ENCODE data around the gene ZFAND6. TPM values are rescaled to one million over a fixed set of nuclear protein-coding genes. Genes with fewer than 3 reads are reported as not detected.

ZFAND6 gene
- total RNA-seq, 1 experiment from 2014 or later: 41.4 TPM

DNA sequence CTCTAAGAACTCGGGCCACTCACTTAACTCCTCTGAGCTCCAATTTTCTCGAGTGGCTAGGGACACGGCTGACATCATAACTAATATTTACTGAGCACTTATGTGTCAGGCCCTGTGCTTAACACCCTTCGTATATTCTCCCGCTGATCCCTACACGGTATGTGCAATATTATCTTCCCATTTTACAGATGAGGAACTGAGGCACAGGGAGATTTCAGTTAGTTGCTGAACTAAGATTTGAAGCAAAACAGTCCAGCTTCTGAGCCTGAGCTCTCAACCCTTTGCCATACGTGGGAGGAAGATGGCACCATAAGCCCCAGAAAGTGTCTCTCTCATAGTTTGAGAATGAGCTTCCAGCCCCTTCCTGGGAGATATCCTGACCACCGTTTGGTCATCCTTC lies 112.9 kb downstream of the ZFAND6 start:
- BruUV-seq (replicated peaks): no TSS peak
- ChIA-PET CTCF (no interaction called here), POLR2A (ENCODE audit: low non-redundant PET) (no interaction called here)
- TF ChIP-seq CTCF (conservative IDR thresholded peaks at IDR 0.05; ENCODE audit: low read depth, low read length) (no peak), EZH2 (IDR thresholded peaks at IDR 0.05; ENCODE audit: borderline replicate concordance, low read depth, low read length, poor library complexity, severe bottlenecking) (no peak)
- intact Hi-C loops (cut with micrococcal nuclease; ENCODE audit: unreplicated experiment): loop anchor here (2.0 to 10.0 kb wide), 2 partner anchors 178 to 276 kb away; partner anchors contain the start of gene MTHFS
- Histone ChIP-seq H3K9me3 (ENCODE audit: low read depth, low read length, poor library complexity, severe bottlenecking) (no peaks in the 10 kb centered on the region), H3K36me3 (ENCODE audit: insufficient read depth, low read length, poor library complexity, severe bottlenecking) (no peaks in the 10 kb centered on the region), H3K4me3 (ENCODE audit: low read depth, low read length, poor library complexity, severe bottlenecking) (no peak overlapping the region), H3K27ac (ENCODE audit: low read depth, low read length, poor library complexity, severe bottlenecking) (no peak overlapping the region), H3K4me1 (ENCODE audit: insufficient read depth, low read length, poor library complexity, severe bottlenecking) (no peaks in the 10 kb centered on the region), H3K27me3 (replicated peaks; ENCODE audit: insufficient read depth, low read depth, low read length, poor library complexity) (no peaks in the 10 kb centered on the region)
- no peak for DNase-seq (ENCODE audit: low spot score)

- no peaks in the 10 kb centered on the region for H3K27me3 ChIP-seq (replicated peaks; ENCODE audit: insufficient read depth, low read depth, low read length, poor library complexity)
- no TSS peak for BruUV-seq (replicated peaks)
- TF ChIP-seq EZH2 (IDR thresholded peaks at IDR 0.05; ENCODE audit: borderline replicate concordance, low read depth, low read length, poor library complexity, severe bottlenecking): no peak
- peak; percentile 79 for TF ChIP-seq CTCF (conservative IDR thresholded peaks at IDR 0.05; ENCODE audit: low read depth, low read length)
- intact Hi-C loops (cut with micrococcal nuclease; ENCODE audit: unreplicated experiment): loop anchor here (2.0 to 10.0 kb wide), 2 partner anchors 178 to 276 kb away; partner anchors contain the start of gene MTHFS
- POLR2A ChIA-PET (ENCODE audit: low non-redundant PET): no interaction called here
- no peak overlapping the region for H3K27ac ChIP-seq (ENCODE audit: low read depth, low read length, poor library complexity, severe bottlenecking)
- H3K9me3 ChIP-seq (ENCODE audit: low read depth, low read length, poor library complexity, severe bottlenecking): no peaks in the 10 kb centered on the region
- H3K4me1 ChIP-seq (ENCODE audit: insufficient read depth, low read length, poor library complexity, severe bottlenecking): no peaks in the 10 kb centered on the region
- CTCF ChIA-PET: interaction anchor here (0.8 kb wide), 1 partner anchor 114 kb away, joined by 3 read pairs; no protein-coding TSS in a partner anchor
- no peak overlapping the region for H3K4me3 ChIP-seq (ENCODE audit: low read depth, low read length, poor library complexity, severe bottlenecking)
- DNase-seq (ENCODE audit: low spot score): peak; percentile 58
- no peaks in the 10 kb centered on the region for H3K36me3 ChIP-seq (ENCODE audit: insufficient read depth, low read length, poor library complexity, severe bottlenecking)
Observed at GRCh38 chr15:80173022-80173759, 113.7 kb downstream of the ZFAND6 start.

GRCh38 chr15:80174017-80174746 lies 114.7 kb downstream of the ZFAND6 start:
- DNase-seq (ENCODE audit: low spot score): no peak
- no peaks in the 10 kb centered on the region for H3K4me1 ChIP-seq (ENCODE audit: insufficient read depth, low read length, poor library complexity, severe bottlenecking)
- intact Hi-C loops (cut with micrococcal nuclease; ENCODE audit: unreplicated experiment): loop anchor here (10.0 kb wide), 1 partner anchor 179 kb away; no protein-coding TSS in a partner anchor
- no TSS peak for BruUV-seq (replicated peaks)
- POLR2A ChIA-PET (ENCODE audit: low non-redundant PET): no interaction called here
- TF ChIP-seq CTCF (conservative IDR thresholded peaks at IDR 0.05; ENCODE audit: low read depth, low read length) (no peak), EZH2 (IDR thresholded peaks at IDR 0.05; ENCODE audit: borderline replicate concordance, low read depth, low read length, poor library complexity, severe bottlenecking) (no peak)
- no peaks in the 10 kb centered on the region for H3K9me3 ChIP-seq (ENCODE audit: low read depth, low read length, poor library complexity, severe bottlenecking)
- no peak overlapping the region for H3K4me3 ChIP-seq (ENCODE audit: low read depth, low read length, poor library complexity, severe bottlenecking)
- CTCF ChIA-PET: interaction anchor here (0.8 kb wide), 1 partner anchor 113 kb away, joined by 3 read pairs; no protein-coding TSS in a partner anchor
- no peak overlapping the region for H3K27ac ChIP-seq (ENCODE audit: low read depth, low read length, poor library complexity, severe bottlenecking)
- no peaks in the 10 kb centered on the region for H3K27me3 ChIP-seq (replicated peaks; ENCODE audit: insufficient read depth, low read depth, low read length, poor library complexity)
- no peaks in the 10 kb centered on the region for H3K36me3 ChIP-seq (ENCODE audit: insufficient read depth, low read length, poor library complexity, severe bottlenecking)

Data from A673 (cell line).